GM12878 (cell line): ENCODE results near the gene MIA3. TPM values are rescaled to one million over a fixed set of nuclear protein-coding genes. Genes with fewer than 3 reads are reported as not detected.

Experiments used
- DPF2 ChIP-seq: fragments of 450-650 bp; IDR thresholded peaks from 2 replicates; pipeline ENCODE4 v1.6.1; 2017; ENCODE audit warnings: mild to moderate bottlenecking
- EED ChIP-seq: sonication (generic); IDR thresholded peaks from 2 replicates; pipeline ENCODE4 v1.6.1; 2016; ENCODE audit warnings: antibody characterized with exemption, low read depth
- FOXK2 ChIP-seq: fragments of 450-650 bp; IDR thresholded peaks from 2 replicates; pipeline ENCODE4 v1.6.1; 2017; ENCODE audit warnings: mild to moderate bottlenecking, moderate library complexity
- SIN3A ChIP-seq: IDR thresholded peaks from 2 replicates; pipeline ENCODE4 v1.6.1; 2012; ENCODE audit warnings: low read depth, low read length, improper control_type of control experiment
- TCF12 ChIP-seq: IDR thresholded peaks from 2 replicates; pipeline ENCODE4 v1.6.1; 2011; ENCODE audit warnings: low read depth, mild to moderate bottlenecking, low read length
- polyA plus RNA-seq, 11 experiments: library from polyadenylated mRNA; depleted of rRNA in 4 of 11; unstranded in 6 of 11; stranded (reverse) in 5 of 11; fragments of >200 nt; fragmentation: Nextera tagmentation in 4 of 11; fragmentation: Illumina TruSeq in 1 of 11; extraction: Ambion mirVana in 4 of 11; extraction: Trizol in 1 of 11; gene quantifications; 1 replicate in 1 of 11; 2 replicates in 10 of 11; pipeline versions ENCODE4 v1.2.1 to v1.2.3, GENCODE V29; 2011 to 2016; ENCODE audit warnings: inconsistent platforms in 2 of 11, missing spikeins in 2 of 11, low read depth in 1 of 11
- total RNA-seq, 4 experiments: library from RNA; depleted of rRNA in 3 of 4; stranded (reverse); fragments of >200 nt in 3 of 4; fragmentation: Illumina TruSeq in 1 of 4; extraction: Trizol in 1 of 4; gene quantifications; 2 replicates each; pipeline versions ENCODE4 v1.2.1 to v1.2.3, GENCODE V29; 2013 to 2021
- TF ChIP-seq, protein P1 (sequence below): fragments of 450-650 bp; formaldehyde crosslinking; IDR thresholded peaks from 2 replicates; pipeline ENCODE4 v1.4.0; 2022; ENCODE audit warnings: mild to moderate bottlenecking, moderate library complexity
- TF ChIP-seq, protein P2 (sequence below): fragments of 450-650 bp; IDR thresholded peaks from 2 replicates; pipeline ENCODE4 v1.6.1; 2016; ENCODE audit warnings: mild to moderate bottlenecking, moderate library complexity, borderline replicate concordance
- TF ChIP-seq, protein P3 (sequence below): fragments of 450-650 bp; IDR thresholded peaks from 2 replicates; pipeline ENCODE4 v1.6.1; 2017; ENCODE audit warnings: mild to moderate bottlenecking, moderate library complexity

Gene MIA3
- total and polyA plus RNA-seq, 10 of the 15 experiments (the other 5 are each of a cell fraction or from before 2014, with no cell fraction given) = 12.9 to 50.8 (median 30.3) TPM

DNA sequence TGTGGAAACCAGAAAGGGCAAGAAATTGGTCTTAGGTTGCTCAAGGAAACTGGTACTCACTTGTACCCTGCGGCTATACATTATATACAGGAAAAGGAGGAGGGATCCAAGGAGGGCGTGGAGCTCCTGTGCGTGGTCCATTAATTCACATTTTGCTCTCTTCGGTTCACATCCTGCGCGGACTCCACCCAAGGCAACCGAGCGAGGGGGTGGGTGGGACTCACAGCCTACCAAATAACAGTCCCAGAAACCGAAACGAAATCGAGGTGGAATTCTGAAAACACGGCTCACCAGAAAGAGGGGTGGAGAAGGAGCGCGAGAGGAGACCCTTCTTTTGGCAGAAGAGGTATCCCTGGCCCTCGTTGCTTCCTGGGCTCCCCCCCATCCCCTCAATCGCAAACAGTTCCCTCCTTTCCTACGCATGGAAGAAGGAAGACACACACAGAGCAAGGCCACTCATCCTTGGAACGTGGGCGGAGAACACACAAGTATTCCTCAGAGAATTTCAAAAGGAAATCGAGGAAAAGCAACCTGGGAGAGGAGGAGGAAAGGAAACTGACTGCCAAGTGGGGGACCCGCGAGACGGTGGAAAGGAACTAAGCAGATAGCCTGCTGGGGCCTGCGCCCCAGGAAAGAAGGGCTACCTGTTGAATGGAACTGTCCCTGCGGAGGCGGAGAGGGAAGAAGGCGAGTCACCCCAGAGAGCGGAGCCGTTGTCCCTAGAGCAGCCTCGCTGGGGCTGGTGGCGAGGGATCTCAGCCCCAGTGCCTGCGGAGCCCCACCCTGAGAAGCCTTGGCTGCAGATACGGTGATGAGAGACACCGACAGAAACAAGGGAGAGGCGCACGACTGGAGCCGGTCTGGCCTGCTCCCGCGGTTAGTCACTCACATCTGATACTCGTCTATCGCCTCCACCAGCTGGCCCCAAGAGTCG is 93.7 kb downstream of the MIA3 start (continued):
- TF ChIP-seq, protein P1, sequence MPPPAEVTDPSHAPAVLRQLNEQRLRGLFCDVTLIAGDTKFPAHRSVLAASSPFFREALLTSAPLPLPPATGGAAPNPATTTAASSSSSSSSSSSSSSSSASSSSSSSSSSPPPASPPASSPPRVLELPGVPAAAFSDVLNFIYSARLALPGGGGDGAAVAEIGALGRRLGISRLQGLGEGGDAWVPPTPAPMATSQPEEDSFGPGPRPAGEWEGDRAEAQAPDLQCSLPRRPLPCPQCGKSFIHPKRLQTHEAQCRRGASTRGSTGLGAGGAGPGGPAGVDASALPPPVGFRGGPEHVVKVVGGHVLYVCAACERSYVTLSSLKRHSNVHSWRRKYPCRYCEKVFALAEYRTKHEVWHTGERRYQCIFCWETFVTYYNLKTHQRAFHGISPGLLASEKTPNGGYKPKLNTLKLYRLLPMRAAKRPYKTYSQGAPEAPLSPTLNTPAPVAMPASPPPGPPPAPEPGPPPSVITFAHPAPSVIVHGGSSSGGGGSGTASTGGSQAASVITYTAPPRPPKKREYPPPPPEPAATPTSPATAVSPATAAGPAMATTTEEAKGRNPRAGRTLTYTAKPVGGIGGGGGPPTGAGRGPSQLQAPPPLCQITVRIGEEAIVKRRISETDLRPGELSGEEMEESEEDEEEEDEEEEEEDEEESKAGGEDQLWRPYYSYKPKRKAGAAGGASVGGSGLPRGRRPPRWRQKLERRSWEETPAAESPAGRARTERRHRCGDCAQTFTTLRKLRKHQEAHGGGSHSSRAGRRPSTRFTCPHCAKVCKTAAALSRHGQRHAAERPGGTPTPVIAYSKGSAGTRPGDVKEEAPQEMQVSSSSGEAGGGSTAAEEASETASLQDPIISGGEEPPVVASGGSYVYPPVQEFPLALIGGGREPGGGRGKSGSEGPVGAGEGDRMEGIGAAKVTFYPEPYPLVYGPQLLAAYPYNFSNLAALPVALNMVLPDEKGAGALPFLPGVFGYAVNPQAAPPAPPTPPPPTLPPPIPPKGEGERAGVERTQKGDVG (CRISPR knock-in tag) = no peak
- TF ChIP-seq FOXK2 = no peak
- TF ChIP-seq, protein P2, sequence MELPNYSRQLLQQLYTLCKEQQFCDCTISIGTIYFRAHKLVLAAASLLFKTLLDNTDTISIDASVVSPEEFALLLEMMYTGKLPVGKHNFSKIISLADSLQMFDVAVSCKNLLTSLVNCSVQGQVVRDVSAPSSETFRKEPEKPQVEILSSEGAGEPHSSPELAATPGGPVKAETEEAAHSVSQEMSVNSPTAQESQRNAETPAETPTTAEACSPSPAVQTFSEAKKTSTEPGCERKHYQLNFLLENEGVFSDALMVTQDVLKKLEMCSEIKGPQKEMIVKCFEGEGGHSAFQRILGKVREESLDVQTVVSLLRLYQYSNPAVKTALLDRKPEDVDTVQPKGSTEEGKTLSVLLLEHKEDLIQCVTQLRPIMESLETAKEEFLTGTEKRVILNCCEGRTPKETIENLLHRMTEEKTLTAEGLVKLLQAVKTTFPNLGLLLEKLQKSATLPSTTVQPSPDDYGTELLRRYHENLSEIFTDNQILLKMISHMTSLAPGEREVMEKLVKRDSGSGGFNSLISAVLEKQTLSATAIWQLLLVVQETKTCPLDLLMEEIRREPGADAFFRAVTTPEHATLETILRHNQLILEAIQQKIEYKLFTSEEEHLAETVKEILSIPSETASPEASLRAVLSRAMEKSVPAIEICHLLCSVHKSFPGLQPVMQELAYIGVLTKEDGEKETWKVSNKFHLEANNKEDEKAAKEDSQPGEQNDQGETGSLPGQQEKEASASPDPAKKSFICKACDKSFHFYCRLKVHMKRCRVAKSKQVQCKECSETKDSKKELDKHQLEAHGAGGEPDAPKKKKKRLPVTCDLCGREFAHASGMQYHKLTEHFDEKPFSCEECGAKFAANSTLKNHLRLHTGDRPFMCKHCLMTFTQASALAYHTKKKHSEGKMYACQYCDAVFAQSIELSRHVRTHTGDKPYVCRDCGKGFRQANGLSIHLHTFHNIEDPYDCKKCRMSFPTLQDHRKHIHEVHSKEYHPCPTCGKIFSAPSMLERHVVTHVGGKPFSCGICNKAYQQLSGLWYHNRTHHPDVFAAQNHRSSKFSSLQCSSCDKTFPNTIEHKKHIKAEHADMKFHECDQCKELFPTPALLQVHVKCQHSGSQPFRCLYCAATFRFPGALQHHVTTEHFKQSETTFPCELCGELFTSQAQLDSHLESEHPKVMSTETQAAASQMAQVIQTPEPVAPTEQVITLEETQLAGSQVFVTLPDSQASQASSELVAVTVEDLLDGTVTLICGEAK = 0 out of 2 replicates have a peak, but pooled peaks have one; percentile 14
- TF ChIP-seq, protein P3, sequence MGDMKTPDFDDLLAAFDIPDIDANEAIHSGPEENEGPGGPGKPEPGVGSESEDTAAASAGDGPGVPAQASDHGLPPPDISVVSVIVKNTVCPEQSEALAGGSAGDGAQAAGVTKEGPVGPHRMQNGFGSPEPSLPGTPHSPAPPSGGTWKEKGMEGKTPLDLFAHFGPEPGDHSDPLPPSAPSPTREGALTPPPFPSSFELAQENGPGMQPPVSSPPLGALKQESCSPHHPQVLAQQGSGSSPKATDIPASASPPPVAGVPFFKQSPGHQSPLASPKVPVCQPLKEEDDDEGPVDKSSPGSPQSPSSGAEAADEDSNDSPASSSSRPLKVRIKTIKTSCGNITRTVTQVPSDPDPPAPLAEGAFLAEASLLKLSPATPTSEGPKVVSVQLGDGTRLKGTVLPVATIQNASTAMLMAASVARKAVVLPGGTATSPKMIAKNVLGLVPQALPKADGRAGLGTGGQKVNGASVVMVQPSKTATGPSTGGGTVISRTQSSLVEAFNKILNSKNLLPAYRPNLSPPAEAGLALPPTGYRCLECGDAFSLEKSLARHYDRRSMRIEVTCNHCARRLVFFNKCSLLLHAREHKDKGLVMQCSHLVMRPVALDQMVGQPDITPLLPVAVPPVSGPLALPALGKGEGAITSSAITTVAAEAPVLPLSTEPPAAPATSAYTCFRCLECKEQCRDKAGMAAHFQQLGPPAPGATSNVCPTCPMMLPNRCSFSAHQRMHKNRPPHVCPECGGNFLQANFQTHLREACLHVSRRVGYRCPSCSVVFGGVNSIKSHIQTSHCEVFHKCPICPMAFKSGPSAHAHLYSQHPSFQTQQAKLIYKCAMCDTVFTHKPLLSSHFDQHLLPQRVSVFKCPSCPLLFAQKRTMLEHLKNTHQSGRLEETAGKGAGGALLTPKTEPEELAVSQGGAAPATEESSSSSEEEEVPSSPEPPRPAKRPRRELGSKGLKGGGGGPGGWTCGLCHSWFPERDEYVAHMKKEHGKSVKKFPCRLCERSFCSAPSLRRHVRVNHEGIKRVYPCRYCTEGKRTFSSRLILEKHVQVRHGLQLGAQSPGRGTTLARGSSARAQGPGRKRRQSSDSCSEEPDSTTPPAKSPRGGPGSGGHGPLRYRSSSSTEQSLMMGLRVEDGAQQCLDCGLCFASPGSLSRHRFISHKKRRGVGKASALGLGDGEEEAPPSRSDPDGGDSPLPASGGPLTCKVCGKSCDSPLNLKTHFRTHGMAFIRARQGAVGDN = no peak
- peak; percentile 29; the same call in 1 of the 2 replicates for TF ChIP-seq SIN3A
- TF ChIP-seq EED = peak; percentile 49; the same call in 1 of the 2 replicates
- 0 out of 2 replicates have a peak, but pooled peaks have one; percentile 19 for TF ChIP-seq DPF2
- no peak for TF ChIP-seq TCF12
